Left ventricle myocardium inferior (tissue), 1 donor: ENCODE measurements around the gene RASGRP3. TPM values are rescaled to one million over a fixed set of nuclear protein-coding genes. Genes with fewer than 3 reads are reported as not detected.

Source experiments
- DNase-seq: peaks from one replicate; pipeline ENCODE4 v3.0.0-alpha.2; 2020
- H3K27ac ChIP-seq: fragments of 200-600 bp; replicated peaks from 2 replicates; pipeline ENCODE4 v1.8.0; 2021
- H3K27me3 ChIP-seq: fragments of 200-600 bp; 2 replicates; pipeline ENCODE4 v1.8.0; 2021; ENCODE audit warnings: low read depth
- H3K36me3 ChIP-seq: fragments of 200-600 bp; 2 replicates; pipeline ENCODE4 v1.8.0; 2021
- H3K4me1 ChIP-seq: fragments of 200-600 bp; 2 replicates; pipeline ENCODE4 v1.8.0; 2021
- H3K4me3 ChIP-seq: fragments of 200-600 bp; 2 replicates; pipeline ENCODE4 v1.8.0; 2021; ENCODE audit warnings: mild to moderate bottlenecking, moderate library complexity
- H3K9me3 ChIP-seq: fragments of 200-600 bp; replicated peaks from 2 replicates; pipeline ENCODE4 v1.8.0; 2021
- intact Hi-C: fragments of 100-400 bp; cut with micrococcal nuclease; formaldehyde crosslinking; loops from one replicate; pipeline ENCODE4 v1.11.0; 2022
- total RNA-seq: library from RNA; stranded (reverse); fragmentation: NEBNext Ultra II Directional; extraction: Animal tissue kit (Norgen Biotek cat#: 25700); gene quantifications from one replicate; pipeline ENCODE4 v1.2.1, GENCODE V29; 2021
- TF ChIP-seq, protein P1 (sequence below): fragments of 200-600 bp; IDR thresholded peaks from 2 replicates; pipeline ENCODE4 v1.8.0; 2021; ENCODE audit warnings: antibody characterized with exemption, mild to moderate bottlenecking, borderline replicate concordance
- donor health status: DM: no; HTN: yes; CAD: no; lungs with severe emphysema.

The RASGRP3 gene
- total RNA-seq, 1 donor from 2014 or later, result 69.2 TPM

DNA sequence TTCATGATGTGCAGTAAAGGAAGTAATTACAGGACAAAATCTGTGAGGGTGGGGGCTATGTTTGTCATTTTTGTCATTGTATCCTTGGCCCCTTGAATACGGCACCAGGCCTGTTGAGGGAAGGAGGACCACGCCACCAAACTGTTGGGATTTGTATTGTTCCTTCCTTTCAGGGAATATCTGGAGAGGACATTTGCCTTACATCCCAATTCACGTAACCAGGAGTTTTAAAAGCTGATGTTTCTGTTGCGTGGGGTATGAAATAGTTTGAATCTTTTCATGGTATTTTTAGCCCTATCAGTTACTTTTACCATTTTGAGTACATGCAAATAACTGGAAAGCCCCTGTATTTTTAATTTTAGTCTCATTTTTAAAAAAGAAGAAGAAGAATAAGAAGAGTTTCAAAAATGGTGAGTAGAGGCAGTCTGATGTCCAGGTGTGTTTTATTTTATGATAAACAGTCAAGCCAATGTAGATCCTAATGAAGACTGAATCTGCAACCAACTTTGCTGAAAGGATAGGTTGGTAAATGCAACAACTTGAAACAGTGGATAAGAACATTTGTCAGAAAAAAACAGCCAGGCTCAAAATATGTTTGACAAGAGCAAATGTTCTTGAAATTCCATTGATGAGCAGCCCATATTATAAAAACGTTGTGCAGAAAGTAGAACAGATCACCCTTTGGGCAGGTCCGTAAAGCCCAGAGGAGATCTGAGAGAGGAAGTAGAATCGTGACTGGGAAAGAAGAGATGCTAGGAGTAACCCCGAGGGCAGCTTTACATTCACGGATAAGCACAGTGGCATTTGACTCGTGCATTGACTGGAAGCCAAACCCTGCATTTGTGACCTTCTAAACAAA lies 54.5 kb downstream of the RASGRP3 start:
- Histone ChIP-seq H3K4me3 (no peak overlapping the region), H3K36me3 (peaks cover 48% of the 10 kb centered on the region), H3K4me1 (peaks cover 50% of the 10 kb centered on the region), H3K27me3 (no peaks in the 10 kb centered on the region), H3K27ac (peak overlapping the region; percentile 40), H3K9me3 (no peaks in the 10 kb centered on the region)
- DNase-seq, result no peak
- intact Hi-C loops, result no loop called here
- TF ChIP-seq, protein P1, sequence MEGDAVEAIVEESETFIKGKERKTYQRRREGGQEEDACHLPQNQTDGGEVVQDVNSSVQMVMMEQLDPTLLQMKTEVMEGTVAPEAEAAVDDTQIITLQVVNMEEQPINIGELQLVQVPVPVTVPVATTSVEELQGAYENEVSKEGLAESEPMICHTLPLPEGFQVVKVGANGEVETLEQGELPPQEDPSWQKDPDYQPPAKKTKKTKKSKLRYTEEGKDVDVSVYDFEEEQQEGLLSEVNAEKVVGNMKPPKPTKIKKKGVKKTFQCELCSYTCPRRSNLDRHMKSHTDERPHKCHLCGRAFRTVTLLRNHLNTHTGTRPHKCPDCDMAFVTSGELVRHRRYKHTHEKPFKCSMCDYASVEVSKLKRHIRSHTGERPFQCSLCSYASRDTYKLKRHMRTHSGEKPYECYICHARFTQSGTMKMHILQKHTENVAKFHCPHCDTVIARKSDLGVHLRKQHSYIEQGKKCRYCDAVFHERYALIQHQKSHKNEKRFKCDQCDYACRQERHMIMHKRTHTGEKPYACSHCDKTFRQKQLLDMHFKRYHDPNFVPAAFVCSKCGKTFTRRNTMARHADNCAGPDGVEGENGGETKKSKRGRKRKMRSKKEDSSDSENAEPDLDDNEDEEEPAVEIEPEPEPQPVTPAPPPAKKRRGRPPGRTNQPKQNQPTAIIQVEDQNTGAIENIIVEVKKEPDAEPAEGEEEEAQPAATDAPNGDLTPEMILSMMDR, result no peak

DNA sequence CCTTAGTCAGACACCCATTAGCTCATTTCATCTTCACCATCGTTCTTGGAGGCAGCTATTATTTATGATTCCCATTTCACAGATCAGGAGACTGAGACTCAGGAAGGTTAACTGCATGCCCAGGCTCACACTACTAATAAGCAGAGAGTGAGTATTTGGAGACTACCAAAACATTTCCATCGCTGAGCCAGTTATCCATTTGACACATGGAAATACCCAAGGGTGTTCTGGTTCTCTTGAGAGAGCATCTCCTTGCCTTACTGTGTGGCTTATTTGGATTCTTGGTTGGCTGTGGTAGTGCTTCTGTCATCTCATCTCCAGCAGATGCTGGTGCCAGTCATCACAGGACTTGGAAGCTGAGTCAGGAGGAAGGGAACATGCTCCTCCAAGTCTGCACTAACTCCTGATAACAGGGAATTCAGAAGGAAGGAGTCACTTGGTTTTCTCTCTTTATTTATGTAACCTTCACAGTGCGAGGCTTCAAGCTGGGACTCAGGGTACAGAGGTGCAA lies 55.2 kb downstream of the RASGRP3 start:
- no peak overlapping the region for H3K4me3 ChIP-seq
- peaks cover 48% of the 10 kb centered on the region for H3K4me1 ChIP-seq
- intact Hi-C loops, result no loop called here
- H3K36me3 ChIP-seq, result peaks cover 45% of the 10 kb centered on the region
- no peak for DNase-seq
- H3K9me3 ChIP-seq, result peaks cover 1% of the 10 kb centered on the region
- TF ChIP-seq, protein P1, result no peak
- H3K27me3 ChIP-seq, result no peaks in the 10 kb centered on the region
- peak overlapping the region; percentile 40 for H3K27ac ChIP-seq

DNA sequence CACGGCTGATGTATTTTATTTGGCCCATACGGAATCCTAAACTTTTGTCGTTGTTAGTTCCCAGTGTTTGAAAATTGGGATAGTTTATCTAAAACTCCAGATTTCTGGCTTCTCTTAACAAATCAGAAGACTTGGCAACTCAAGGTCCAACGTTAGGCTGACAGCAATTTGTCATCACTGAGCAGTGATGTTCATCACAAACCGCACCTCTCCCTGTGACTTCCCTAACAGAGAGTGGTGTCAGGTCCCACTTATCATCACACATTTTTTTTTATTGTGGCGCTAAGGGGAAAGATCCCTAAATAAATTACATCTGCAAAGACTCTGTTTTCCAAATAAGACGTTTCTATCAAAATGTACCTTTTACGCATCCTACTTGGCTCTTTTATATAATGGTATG lies 55.7 kb downstream of the RASGRP3 start:
- peaks cover 6% of the 10 kb centered on the region for H3K9me3 ChIP-seq
- H3K27me3 ChIP-seq, result no peaks in the 10 kb centered on the region
- TF ChIP-seq, protein P1, result no peak
- H3K4me1 ChIP-seq, result peaks cover 50% of the 10 kb centered on the region
- H3K4me3 ChIP-seq, result no peak overlapping the region
- H3K36me3 ChIP-seq, result peaks cover 40% of the 10 kb centered on the region
- H3K27ac ChIP-seq, result peak overlapping the region; percentile 40
- intact Hi-C loops, result no loop called here
- DNase-seq, result no peak

DNA sequence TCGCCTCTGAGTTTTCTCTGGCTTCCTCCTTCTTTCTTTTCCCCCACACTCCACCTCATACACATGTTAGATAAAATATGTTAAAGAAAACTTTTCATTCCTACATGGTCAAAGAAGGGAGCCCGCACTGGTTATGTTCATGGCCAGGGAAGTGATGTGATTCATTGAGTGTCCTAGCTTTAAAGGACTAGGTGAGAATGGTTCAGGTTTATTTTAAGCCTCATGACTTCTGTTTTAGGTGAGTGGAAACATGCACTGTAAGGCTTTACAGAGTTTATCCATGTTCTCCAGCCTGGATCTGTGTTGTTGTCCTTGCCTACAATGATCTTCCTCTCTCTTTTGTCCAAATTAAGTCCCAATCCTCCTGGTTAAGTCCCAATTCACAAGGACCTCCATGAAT lies 56.5 kb downstream of the RASGRP3 start:
- no peak for DNase-seq
- Histone ChIP-seq H3K27me3 (no peaks in the 10 kb centered on the region), H3K4me3 (no peak overlapping the region), H3K9me3 (peaks cover 6% of the 10 kb centered on the region), H3K36me3 (peaks cover 39% of the 10 kb centered on the region), H3K4me1 (peaks cover 50% of the 10 kb centered on the region), H3K27ac (peak overlapping the region; percentile 40)
- TF ChIP-seq, protein P1, result no peak
- intact Hi-C loops, result no loop called here

DNA sequence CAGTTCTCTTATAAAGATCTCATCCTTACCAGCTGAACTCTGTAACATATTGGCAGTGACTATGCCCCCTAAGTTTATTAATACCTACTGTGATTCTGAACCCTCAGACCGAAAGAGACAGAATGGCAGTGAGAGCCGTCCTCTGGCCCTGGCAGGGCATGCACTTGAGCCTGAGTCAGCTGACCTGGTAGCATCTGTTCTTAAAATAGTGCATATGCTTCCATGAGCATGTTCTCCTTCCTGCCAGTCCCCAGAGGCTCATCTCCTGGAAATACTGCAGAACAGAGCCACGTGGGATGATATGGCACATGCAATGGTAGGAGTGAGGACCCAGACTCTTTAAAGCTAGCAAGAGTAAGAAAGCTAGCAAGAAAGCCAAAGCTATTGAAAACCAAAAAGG lies 59.0 kb downstream of the RASGRP3 start:
- intact Hi-C loops, result no loop called here
- H3K27me3 ChIP-seq, result no peaks in the 10 kb centered on the region
- H3K4me3 ChIP-seq, result no peak overlapping the region
- peaks cover 25% of the 10 kb centered on the region for H3K36me3 ChIP-seq
- peaks cover 62% of the 10 kb centered on the region for H3K4me1 ChIP-seq
- peak; percentile 58 for DNase-seq
- peak overlapping the region; percentile 83 for H3K27ac ChIP-seq
- peaks cover 6% of the 10 kb centered on the region for H3K9me3 ChIP-seq
- TF ChIP-seq, protein P1, result no peak
